Effector memory CD4-positive, alpha-beta T cell (primary cell): ENCODE data around the gene RFFL.
"Not testable (repeated sequence)": the region's sequence is repeated elsewhere in the genome, so short reads cannot be mapped to it uniquely, and the experiment has no call there.

Source experiments
- DNase-seq, 3 donors: peaks; one replicate each; pipeline ENCODE4 v3.0.0-alpha.2; 2020
- H3K27ac ChIP-seq: 2 replicates; pipeline ENCODE4 v1.7.0; 2013; ENCODE audit warnings: mild to moderate bottlenecking, low read length, moderate library complexity; ENCODE audit not compliant: insufficient read depth, poor library complexity, severe bottlenecking
- H3K27me3 ChIP-seq: replicated peaks from 2 replicates; pipeline ENCODE4 v1.7.0; 2013; ENCODE audit warnings: mild to moderate bottlenecking, low read length; ENCODE audit not compliant: insufficient read depth, control insufficient read depth, poor library complexity, severe bottlenecking
- H3K36me3 ChIP-seq: 2 replicates; pipeline ENCODE4 v1.7.0; 2013; ENCODE audit warnings: mild to moderate bottlenecking, low read length, moderate library complexity; ENCODE audit not compliant: control insufficient read depth, insufficient read depth
- H3K4me1 ChIP-seq: 2 replicates; pipeline ENCODE4 v1.7.0; 2013; ENCODE audit warnings: low read length, mild to moderate bottlenecking; ENCODE audit not compliant: control insufficient read depth, insufficient read depth, poor library complexity, severe bottlenecking
- H3K4me3 ChIP-seq: 2 replicates; pipeline ENCODE4 v1.7.0; 2013; ENCODE audit warnings: low read length, low read depth, mild to moderate bottlenecking; ENCODE audit not compliant: insufficient read depth, poor library complexity, severe bottlenecking
- H3K9me3 ChIP-seq: 2 replicates; pipeline ENCODE4 v1.7.0; 2013; ENCODE audit warnings: mild to moderate bottlenecking, low read length, moderate library complexity; ENCODE audit not compliant: control insufficient read depth

Gene RFFL

GRCh38 chr17:35028531-35029262 is 34.8 kb downstream of the RFFL start:
- DNase-seq, result no peak
- no peak overlapping the region for H3K27ac ChIP-seq
- H3K9me3 ChIP-seq, result no peaks in the 10 kb centered on the region
- no peak overlapping the region for H3K4me3 ChIP-seq
- H3K27me3 ChIP-seq, result no peaks in the 10 kb centered on the region
- peaks cover 4% of the 10 kb centered on the region for H3K4me1 ChIP-seq
- H3K36me3 ChIP-seq, result peaks cover 7% of the 10 kb centered on the region

DNA sequence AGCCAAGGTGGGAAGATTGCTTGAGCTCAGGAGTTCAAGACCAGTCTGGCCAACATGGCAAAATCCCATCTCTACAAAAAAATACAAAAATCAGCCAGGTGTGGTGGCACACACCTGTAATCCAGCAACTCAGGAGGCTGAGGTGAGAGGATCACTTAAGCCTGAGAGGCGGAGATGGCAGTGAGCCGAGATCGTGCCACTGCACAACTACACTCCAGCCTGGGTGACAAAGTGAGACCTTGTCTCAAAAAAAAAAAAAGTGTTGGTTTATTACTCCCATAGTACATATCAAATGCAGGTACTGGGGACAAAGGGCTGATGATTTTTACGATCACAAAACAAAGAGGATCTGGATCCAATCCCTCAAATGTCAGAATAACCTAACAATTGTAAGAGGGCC is 35.4 kb downstream of the RFFL start:
- H3K27ac ChIP-seq, DNase-seq: not testable (repeated sequence)

GRCh38 chr17:35025541-35025940 is 38.0 kb downstream of the RFFL start:
- Histone ChIP-seq H3K9me3 (no peaks in the 10 kb centered on the region), H3K27me3 (no peaks in the 10 kb centered on the region)

More for the DNA sequence above, 35.4 kb downstream of the RFFL start:
- not testable (repeated sequence) for H3K27me3 ChIP-seq, H3K36me3 ChIP-seq, H3K4me3 ChIP-seq, H3K9me3 ChIP-seq, H3K4me1 ChIP-seq

GRCh38 chr17:35023538-35023937 is 40.0 kb downstream of the RFFL start:
- Histone ChIP-seq H3K4me1 (peaks cover 35% of the 10 kb centered on the region), H3K9me3 (no peaks in the 10 kb centered on the region), H3K36me3 (peaks cover 17% of the 10 kb centered on the region), H3K27me3 (no peaks in the 10 kb centered on the region), H3K27ac (peak overlapping the region; percentile 70), H3K4me3 (no peak overlapping the region)
- no peak for DNase-seq

More at GRCh38 chr17:35025541-35025940, 38.0 kb downstream of the RFFL start:
- Histone ChIP-seq H3K4me3 (no peak overlapping the region), H3K27ac (no peak overlapping the region), H3K4me1 (peaks cover 34% of the 10 kb centered on the region), H3K36me3 (peaks cover 12% of the 10 kb centered on the region)
- no peak for DNase-seq

DNA sequence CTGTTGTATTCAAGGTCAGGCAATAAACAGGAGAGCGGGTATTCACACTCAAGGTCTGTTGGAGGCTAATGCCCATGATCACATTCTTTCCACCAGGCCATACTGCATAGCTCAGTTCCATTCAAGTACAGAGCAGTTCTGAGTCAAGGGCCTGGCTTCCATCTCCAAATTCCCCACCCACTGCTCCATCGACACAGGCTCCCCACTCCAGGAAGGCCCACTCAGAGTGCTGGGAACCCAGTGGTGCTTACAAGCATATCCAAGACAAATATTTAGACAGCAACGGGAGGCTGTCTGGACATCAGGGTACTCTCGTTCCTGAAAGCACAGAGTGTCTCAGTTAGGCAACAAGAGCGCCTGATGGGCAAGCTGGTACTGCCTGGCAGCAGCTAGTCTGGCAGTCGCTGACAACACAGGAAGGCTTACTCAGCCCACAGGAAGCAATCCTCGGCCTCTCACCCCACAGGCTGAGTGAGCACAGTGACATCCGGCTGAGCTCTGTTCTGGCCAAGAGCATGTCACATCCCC is 40.9 kb downstream of the RFFL start:
- H3K27me3 ChIP-seq, result no peaks in the 10 kb centered on the region
- H3K36me3 ChIP-seq, result peaks cover 17% of the 10 kb centered on the region
- H3K4me3 ChIP-seq, result no peak overlapping the region
- peaks cover 35% of the 10 kb centered on the region for H3K4me1 ChIP-seq
- peak overlapping the region; percentile 70 for H3K27ac ChIP-seq
- no peaks in the 10 kb centered on the region for H3K9me3 ChIP-seq
- DNase-seq, result peak; percentile 55 to 65 (median 62)

DNA sequence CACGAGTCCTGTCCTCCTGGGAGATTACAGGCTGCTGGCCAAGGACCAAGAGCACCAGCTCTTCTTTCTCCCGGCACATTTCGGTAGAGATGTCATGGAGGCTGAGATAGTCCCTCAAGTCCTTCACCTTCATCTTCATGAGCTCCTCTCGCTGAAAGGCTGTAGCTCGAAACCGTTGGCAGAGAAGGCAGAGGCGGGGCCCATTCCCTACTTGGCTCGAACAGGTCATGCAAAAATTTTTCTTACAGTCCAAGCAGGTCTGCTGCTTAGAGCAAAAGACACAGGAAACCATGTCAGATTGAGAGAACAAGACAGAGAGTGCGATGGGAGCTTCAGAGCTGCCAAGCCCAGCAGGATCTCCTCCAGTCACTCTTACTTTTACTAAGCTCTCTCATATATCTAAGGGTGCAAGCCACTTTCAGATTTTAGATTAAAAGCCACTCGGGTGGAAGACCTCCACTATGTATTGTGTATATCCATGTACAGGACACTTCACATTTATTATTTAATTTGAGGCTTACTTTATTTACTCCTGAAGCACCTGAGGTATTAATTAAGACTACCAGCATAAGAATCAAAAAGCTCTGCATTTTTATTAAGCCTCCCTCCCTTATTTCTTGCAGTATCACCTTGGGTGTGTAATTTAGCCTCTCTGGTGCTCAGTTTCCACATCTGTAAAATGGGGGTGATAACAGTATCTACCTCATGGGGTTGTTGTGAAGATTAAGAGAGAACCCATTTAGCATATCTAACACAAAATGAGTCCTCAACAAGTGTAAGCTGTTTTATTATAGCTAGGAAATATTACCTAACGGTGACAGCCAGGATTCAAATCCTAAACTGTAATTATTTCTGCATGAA is 41.8 kb downstream of the RFFL start:
- no peaks in the 10 kb centered on the region for H3K27me3 ChIP-seq
- DNase-seq, result no peak
- peaks cover 26% of the 10 kb centered on the region for H3K36me3 ChIP-seq
- no peaks in the 10 kb centered on the region for H3K9me3 ChIP-seq
- H3K4me1 ChIP-seq, result peaks cover 35% of the 10 kb centered on the region
- H3K27ac ChIP-seq, result peak overlapping the region; percentile 70
- H3K4me3 ChIP-seq, result no peak overlapping the region

DNA sequence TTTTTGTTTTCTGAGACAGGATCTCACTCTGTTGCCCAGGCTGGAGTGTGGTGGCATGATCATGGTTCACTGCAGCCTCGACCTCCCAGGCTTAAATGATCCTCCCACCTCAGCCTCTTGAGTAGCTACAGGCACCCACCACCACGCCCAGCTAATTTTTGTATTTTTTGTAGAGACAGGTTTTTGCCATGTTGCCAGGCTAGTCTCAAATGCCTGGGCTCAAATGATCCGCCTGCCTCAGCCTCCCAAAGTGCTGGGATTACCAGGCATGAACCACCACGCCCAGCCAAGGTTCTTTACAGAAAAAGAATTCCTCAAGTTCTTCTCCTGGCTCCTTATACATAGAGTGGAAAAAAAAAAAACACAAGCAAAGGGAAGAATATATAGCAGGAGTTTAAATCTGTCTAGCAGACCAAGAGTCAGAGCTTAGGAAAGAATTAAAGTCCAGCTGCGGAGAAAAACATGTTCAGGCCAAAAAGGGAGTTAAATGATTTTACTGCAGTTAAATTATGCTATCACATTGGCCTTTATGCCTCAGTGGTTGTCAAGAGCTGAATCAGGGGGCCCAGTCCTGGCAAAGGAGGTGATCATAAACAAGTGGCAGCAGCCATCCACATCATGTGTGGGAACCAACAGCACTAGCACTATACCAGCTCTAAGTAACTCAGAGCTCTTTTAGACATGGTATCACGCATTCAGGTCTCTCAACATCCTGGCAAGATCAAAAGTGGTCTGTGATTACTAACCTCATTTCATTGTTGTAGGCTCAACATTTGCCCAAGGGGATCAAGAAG is 43.9 kb downstream of the RFFL start:
- no peak overlapping the region for H3K4me3 ChIP-seq
- peaks cover 39% of the 10 kb centered on the region for H3K36me3 ChIP-seq
- H3K27me3 ChIP-seq, result no peaks in the 10 kb centered on the region
- peaks cover 35% of the 10 kb centered on the region for H3K4me1 ChIP-seq
- H3K9me3 ChIP-seq, result no peaks in the 10 kb centered on the region
- DNase-seq, result no peak
- H3K27ac ChIP-seq, result no peak overlapping the region

DNA sequence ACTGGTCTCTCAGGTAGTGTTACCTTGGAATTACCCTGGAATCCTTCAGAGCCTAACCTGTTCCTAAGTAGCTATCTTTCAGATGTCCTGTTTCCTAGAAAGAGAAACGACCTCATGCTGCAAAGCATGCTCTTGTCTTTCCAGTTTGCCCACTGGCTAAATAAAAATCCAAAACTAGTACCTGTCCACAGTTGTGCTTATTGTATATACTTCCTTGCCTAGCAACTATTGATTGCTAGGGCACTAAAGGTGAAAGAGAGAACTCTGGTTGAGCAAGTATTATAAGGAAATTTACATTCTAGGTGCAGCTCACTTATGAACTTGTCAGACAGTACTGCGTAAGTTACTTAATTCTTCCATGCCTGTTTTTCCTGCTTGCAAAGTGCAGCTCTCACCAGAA is 44.7 kb downstream of the RFFL start:
- DNase-seq, result no peak
- H3K4me3 ChIP-seq, result no peak overlapping the region
- H3K4me1 ChIP-seq, result peaks cover 32% of the 10 kb centered on the region
- H3K27me3 ChIP-seq, result no peaks in the 10 kb centered on the region
- H3K36me3 ChIP-seq, result peaks cover 46% of the 10 kb centered on the region
- no peak overlapping the region for H3K27ac ChIP-seq
- no peaks in the 10 kb centered on the region for H3K9me3 ChIP-seq

DNA sequence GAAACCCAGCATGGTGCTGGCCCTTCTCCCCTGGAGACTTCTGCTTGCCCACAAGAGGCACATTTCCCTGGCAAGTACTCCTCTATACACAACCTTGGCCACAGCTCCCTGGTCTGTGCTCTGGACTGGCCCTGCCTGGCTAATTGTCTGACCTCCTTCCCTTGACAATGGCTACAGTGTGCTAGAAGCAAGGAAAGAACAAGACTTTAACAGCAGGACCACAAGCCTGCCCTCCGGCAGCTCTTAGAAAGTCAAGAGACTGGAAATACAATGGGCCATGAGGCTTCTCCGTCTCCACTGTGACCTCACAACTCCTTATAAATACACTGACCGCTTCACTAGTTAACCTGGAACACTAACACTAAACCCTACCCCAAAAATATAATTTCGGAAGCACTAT is 46.5 kb downstream of the RFFL start:
- H3K36me3 ChIP-seq, result peaks cover 60% of the 10 kb centered on the region
- no peak for DNase-seq

More for the DNA sequence above, 46.5 kb downstream of the RFFL start:
- Histone ChIP-seq H3K27me3 (no peaks in the 10 kb centered on the region), H3K4me1 (peaks cover 16% of the 10 kb centered on the region), H3K9me3 (no peaks in the 10 kb centered on the region), H3K27ac (no peak overlapping the region), H3K4me3 (no peak overlapping the region)
